A549 (cell line): Measurements from ENCODE around the gene EPHB1. TPM values are rescaled to one million over a fixed set of nuclear protein-coding genes. Genes with fewer than 3 reads are reported as not detected.
"Not testable (repeated sequence)": the region's sequence is repeated elsewhere in the genome, so short reads cannot be mapped to it uniquely, and the experiment has no call there.

Experiments
- ATAC-seq, 2 experiments: fragments of 200-7000 bp in 1 of 2; fragments of >200 bp in 1 of 2; cut with Nextera tagmentation in 1 of 2; cut with Tn5 transposase in 1 of 2; 3 replicates each; pipeline versions ENCODE4 v1.8.0 to v1.9.1; 2018 to 2020; ENCODE audit warnings: mild to moderate bottlenecking in 1 of 2, moderate library complexity in 1 of 2
- CTCF ChIA-PET: fragments of 300-600 bp; sonication (Branson Sonifier 250); formaldehyde crosslinking; extraction: SDS; loops from one replicate; lab custom pipeline; 2021; ENCODE audit warnings: antibody characterized with exemption, inconsistent platforms; lab: Yijun Ruan, JAX
- POLR2A ChIA-PET: fragments of 350-600 bp; formaldehyde crosslinking; extraction: SDS; loops from one replicate; lab custom pipeline; 2021; ENCODE audit warnings: antibody characterized with exemption, inconsistent platforms; lab: Yijun Ruan, JAX
- DNase-seq, 2 experiments: peaks; one replicate each; pipeline versions ENCODE4 v3.0.0 to v3.0.0-alpha.2; 2011 to 2016; ENCODE audit warnings: low read depth in 1 of 2, low spot score in 1 of 2
- FAIRE-seq: peaks from 2 replicates; lab custom pipeline; 2011; peaks lifted over from hg19 to GRCh38; lab: Jason Lieb, UNC
- H3K27ac ChIP-seq, 2 experiments: fragments of >200 bp; sonication (Bioruptor Twin); formaldehyde crosslinking; 3 replicates each; pipeline ENCODE4 v1.5.1; 2016 to 2017
- H3K4me1 ChIP-seq: fragments of >200 bp; sonication (Bioruptor Twin); formaldehyde crosslinking; 3 replicates; pipeline ENCODE4 v1.6.1; 2016
- H3K4me2 ChIP-seq: fragments of >200 bp; sonication (Bioruptor Twin); formaldehyde crosslinking; 3 replicates; pipeline ENCODE4 v1.6.1; 2016
- H3K4me3 ChIP-seq: fragments of >200 bp; sonication (Bioruptor Twin); formaldehyde crosslinking; 3 replicates; pipeline ENCODE4 v1.5.1; 2016
- H3K9me3 ChIP-seq: fragments of >200 bp; sonication (Bioruptor Twin); formaldehyde crosslinking; 3 replicates; pipeline ENCODE4 v1.6.1; 2016
- CEBPB ChIP-seq, 2 experiments: fragments of >200 bp in 1 of 2; sonication (Bioruptor Twin) in 1 of 2; formaldehyde crosslinking in 1 of 2; IDR thresholded peaks; 2 replicates each; pipeline ENCODE4 v1.6.1; 2012 to 2016
- EHF ChIP-seq: fragments of 250-450 bp; sonication (Bioruptor Pico); IDR thresholded peaks from 2 replicates; pipeline ENCODE4 v1.5.0; 2020; ENCODE audit warnings: mild to moderate bottlenecking
- EHMT2 ChIP-seq: fragments of 200-600 bp; sonication (generic); IDR thresholded peaks from 2 replicates; pipeline ENCODE4 v1.6.1; 2016; ENCODE audit warnings: antibody characterized with exemption, low read depth, mild to moderate bottlenecking, moderate library complexity
- FOXS1 ChIP-seq: fragments of 250-450 bp; sonication (Bioruptor Pico); IDR thresholded peaks from 2 replicates; pipeline ENCODE4 v1.5.0; 2020; ENCODE audit warnings: mild to moderate bottlenecking, moderate library complexity
- HDAC2 ChIP-seq: fragments of 200-600 bp; sonication (generic); IDR thresholded peaks from 2 replicates; pipeline ENCODE4 v1.6.1; 2016
- JUNB ChIP-seq: fragments of >200 bp; sonication (Bioruptor Twin); formaldehyde crosslinking; IDR thresholded peaks from 2 replicates; pipeline ENCODE4 v1.6.1; 2016
- MAFK ChIP-seq: fragments of 450-650 bp; IDR thresholded peaks from 2 replicates; pipeline ENCODE4 v1.6.1; 2014; ENCODE audit not compliant: partially characterized antibody
- MAZ ChIP-seq: fragments of 150-350 bp; IDR thresholded peaks from 2 replicates; pipeline ENCODE4 v1.6.1; 2014; ENCODE audit warnings: antibody characterized with exemption, low read depth, low read length, borderline replicate concordance
- MYC ChIP-seq: IDR thresholded peaks from 2 replicates; pipeline ENCODE4 v1.6.1; 2012; ENCODE audit warnings: mild to moderate bottlenecking, inconsistent platforms, low read length, improper control_type of control experiment, borderline replicate concordance
- NFE2L2 ChIP-seq: fragments of 150-350 bp; conservative IDR thresholded peaks from 2 replicates; pipeline ENCODE4 v1.6.1; 2014; ENCODE audit warnings: low read length
- RCOR1 ChIP-seq: fragments of 150-350 bp; IDR thresholded peaks from 2 replicates; pipeline ENCODE4 v1.6.1; 2014; ENCODE audit warnings: antibody characterized with exemption, low read length, low read depth
- SREBF2 ChIP-seq: fragments of 450-650 bp; IDR thresholded peaks from 2 replicates; pipeline ENCODE4 v1.6.1; 2014; ENCODE audit warnings: mild to moderate bottlenecking, moderate library complexity
- TFCP2L1 ChIP-seq: fragments of 250-450 bp; sonication (Bioruptor Pico); IDR thresholded peaks from 2 replicates; pipeline ENCODE4 v1.5.0; 2021; ENCODE audit warnings: mild to moderate bottlenecking
- ZC3H11A ChIP-seq: fragments of 450-650 bp; IDR thresholded peaks from 2 replicates; pipeline ENCODE4 v1.6.1; 2014; ENCODE audit warnings: antibody characterized with exemption, mild to moderate bottlenecking
- WGBS: methylation state at CpG from one replicate; pipeline ENCODE4 v1.1.6; 2017; ENCODE audit errors: missing lambda C conversion rate; 5-methylcytosine and 5-hydroxymethylcytosine counted together
- polyA plus RNA-seq, 4 experiments: library from polyadenylated mRNA; depleted of rRNA in 3 of 4; stranded (reverse); fragments of >200 nt; fragmentation: RNase III in 1 of 4; extraction: RNeasy Plus Mini Kit Qiagen cat#74134 plus additional on column Dnase treatment in 1 of 4; gene quantifications; 2 replicates in 3 of 4; 3 replicates in 1 of 4; pipeline ENCODE4 v1.2.3, GENCODE V29; 2011 to 2017
- TF ChIP-seq, protein P1 (sequence below): fragments of 450-650 bp; IDR thresholded peaks from 2 replicates; pipeline ENCODE4 v1.6.1; 2014; ENCODE audit warnings: antibody characterized with exemption
- TF ChIP-seq, protein P2 (sequence below): fragments of 250-450 bp; sonication (Bioruptor Pico); IDR thresholded peaks from 2 replicates; pipeline ENCODE4 v1.5.0; 2020; ENCODE audit warnings: low read depth, mild to moderate bottlenecking, moderate library complexity
- TF ChIP-seq, protein P3 (sequence below): fragments of >200 bp; sonication (Bioruptor Twin); formaldehyde crosslinking; IDR thresholded peaks from 2 replicates; pipeline ENCODE4 v1.6.1; 2016
- TF ChIP-seq, protein P4 (sequence below): IDR thresholded peaks from 2 replicates; pipeline ENCODE4 v1.6.1; 2012
- TF ChIP-seq, protein P5 (sequence below): fragments of >200 bp; sonication (Bioruptor Twin); formaldehyde crosslinking; IDR thresholded peaks from 3 replicates; pipeline ENCODE4 v1.5.1; 2016

EPHB1 gene
- polyA plus RNA-seq, 2 of the 4 experiments (the other 2 are of a cell fraction) = 0.18 to 0.21 TPM

DNA sequence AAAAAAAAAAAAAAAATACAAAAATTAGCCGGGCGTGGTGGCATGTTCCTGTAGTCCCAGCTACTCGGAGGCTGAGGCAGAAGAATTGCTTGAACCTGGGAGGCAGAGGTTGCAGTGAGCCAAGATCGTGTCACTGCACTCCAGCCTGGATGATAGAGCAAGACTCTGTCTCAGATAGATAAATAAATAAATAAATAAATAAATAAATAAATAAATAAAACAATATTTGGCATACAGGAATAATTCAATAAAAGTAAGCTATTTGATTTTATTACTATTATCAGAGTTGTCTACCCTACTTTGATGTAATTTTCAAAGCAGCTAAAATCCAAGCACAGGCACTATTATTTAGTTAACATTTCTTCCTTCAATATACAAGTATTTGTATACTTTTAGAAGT is 319.5 kb downstream of the EPHB1 start:
- FAIRE-seq, POLR2A ChIA-PET: not testable (repeated sequence)
- WGBS = 0% methylated on average over 4 of the region's 4 CpGs

DNA sequence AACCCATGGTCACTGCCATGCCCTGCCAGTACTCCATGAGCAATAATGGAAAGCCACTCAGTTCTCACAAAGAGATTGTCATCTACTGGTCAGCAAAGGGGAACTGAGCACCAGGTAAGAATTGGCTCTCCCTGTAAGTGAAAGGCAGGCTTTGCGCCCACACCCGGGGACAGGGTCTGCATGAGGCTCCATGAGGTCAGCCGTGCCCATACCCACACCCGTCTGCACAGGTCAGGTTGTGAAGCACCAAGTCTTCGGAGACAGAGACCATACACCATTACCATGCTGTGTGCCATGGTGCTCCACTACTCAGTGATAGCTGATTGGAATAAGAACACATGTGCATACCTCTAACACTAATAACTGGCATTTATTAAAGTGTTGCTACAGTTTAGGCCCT is 322.9 kb downstream of the EPHB1 start:
- H3K4me2 ChIP-seq = no peak overlapping the region
- H3K4me3 ChIP-seq = no peak overlapping the region
- FAIRE-seq = no peak
- POLR2A ChIA-PET = no interaction called here
- no peak for ATAC-seq
- no peaks in the 10 kb centered on the region for H3K4me1 ChIP-seq
- H3K27ac ChIP-seq = no peak overlapping the region
- no peak for TF ChIP-seq NFE2L2
- TF ChIP-seq, protein P1, sequence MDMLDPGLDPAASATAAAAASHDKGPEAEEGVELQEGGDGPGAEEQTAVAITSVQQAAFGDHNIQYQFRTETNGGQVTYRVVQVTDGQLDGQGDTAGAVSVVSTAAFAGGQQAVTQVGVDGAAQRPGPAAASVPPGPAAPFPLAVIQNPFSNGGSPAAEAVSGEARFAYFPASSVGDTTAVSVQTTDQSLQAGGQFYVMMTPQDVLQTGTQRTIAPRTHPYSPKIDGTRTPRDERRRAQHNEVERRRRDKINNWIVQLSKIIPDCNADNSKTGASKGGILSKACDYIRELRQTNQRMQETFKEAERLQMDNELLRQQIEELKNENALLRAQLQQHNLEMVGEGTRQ = no peak
- TF ChIP-seq SREBF2 = no peak
- TF ChIP-seq, protein P2, sequence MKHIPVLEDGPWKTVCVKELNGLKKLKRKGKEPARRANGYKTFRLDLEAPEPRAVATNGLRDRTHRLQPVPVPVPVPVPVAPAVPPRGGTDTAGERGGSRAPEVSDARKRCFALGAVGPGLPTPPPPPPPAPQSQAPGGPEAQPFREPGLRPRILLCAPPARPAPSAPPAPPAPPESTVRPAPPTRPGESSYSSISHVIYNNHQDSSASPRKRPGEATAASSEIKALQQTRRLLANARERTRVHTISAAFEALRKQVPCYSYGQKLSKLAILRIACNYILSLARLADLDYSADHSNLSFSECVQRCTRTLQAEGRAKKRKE (CRISPR knock-in tag) = no peak
- WGBS = 0% methylated on average over 1 of the region's 5 CpGs
- CTCF ChIA-PET = no interaction called here
- DNase-seq = no peak
- H3K9me3 ChIP-seq = no peaks in the 10 kb centered on the region

More for the DNA sequence above, 319.5 kb downstream of the EPHB1 start:
- H3K4me2 ChIP-seq, H3K9me3 ChIP-seq, ATAC-seq, CTCF ChIA-PET, H3K4me3 ChIP-seq, H3K27ac ChIP-seq, DNase-seq, H3K4me1 ChIP-seq: not testable (repeated sequence)
- peak; percentile 62 for TF ChIP-seq ZC3H11A

GRCh38 chr3:135118792-135119191 is 323.7 kb downstream of the EPHB1 start:
- FAIRE-seq (no peak), ATAC-seq (no peak), DNase-seq (no peak)
- Histone ChIP-seq H3K9me3 (no peaks in the 10 kb centered on the region), H3K4me2 (no peak overlapping the region), H3K4me3 (no peak overlapping the region), H3K27ac (no peak overlapping the region), H3K4me1 (no peaks in the 10 kb centered on the region)
- TF ChIP-seq HDAC2 (no peak), TFCP2L1 (CRISPR knock-in tag) (no peak), EHF (no peak), EHMT2 (no peak), FOXS1 (CRISPR knock-in tag) (no peak), NFE2L2 (no peak), MAZ (no peak), JUNB (no peak), MAFK (no peak), MYC (no peak), RCOR1 (no peak), CEBPB (IDR thresholded peaks at IDR 0.05) (no peak)
- TF ChIP-seq, protein P3, sequence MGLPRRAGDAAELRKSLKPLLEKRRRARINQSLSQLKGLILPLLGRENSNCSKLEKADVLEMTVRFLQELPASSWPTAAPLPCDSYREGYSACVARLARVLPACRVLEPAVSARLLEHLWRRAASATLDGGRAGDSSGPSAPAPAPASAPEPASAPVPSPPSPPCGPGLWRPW = no peak
- TF ChIP-seq, protein P1 = no peak
- TF ChIP-seq, protein P4, sequence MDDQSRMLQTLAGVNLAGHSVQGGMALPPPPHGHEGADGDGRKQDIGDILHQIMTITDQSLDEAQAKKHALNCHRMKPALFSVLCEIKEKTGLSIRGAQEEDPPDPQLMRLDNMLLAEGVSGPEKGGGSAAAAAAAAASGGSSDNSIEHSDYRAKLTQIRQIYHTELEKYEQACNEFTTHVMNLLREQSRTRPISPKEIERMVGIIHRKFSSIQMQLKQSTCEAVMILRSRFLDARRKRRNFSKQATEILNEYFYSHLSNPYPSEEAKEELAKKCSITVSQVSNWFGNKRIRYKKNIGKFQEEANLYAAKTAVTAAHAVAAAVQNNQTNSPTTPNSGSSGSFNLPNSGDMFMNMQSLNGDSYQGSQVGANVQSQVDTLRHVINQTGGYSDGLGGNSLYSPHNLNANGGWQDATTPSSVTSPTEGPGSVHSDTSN = no peak
- TF ChIP-seq, protein P5, sequence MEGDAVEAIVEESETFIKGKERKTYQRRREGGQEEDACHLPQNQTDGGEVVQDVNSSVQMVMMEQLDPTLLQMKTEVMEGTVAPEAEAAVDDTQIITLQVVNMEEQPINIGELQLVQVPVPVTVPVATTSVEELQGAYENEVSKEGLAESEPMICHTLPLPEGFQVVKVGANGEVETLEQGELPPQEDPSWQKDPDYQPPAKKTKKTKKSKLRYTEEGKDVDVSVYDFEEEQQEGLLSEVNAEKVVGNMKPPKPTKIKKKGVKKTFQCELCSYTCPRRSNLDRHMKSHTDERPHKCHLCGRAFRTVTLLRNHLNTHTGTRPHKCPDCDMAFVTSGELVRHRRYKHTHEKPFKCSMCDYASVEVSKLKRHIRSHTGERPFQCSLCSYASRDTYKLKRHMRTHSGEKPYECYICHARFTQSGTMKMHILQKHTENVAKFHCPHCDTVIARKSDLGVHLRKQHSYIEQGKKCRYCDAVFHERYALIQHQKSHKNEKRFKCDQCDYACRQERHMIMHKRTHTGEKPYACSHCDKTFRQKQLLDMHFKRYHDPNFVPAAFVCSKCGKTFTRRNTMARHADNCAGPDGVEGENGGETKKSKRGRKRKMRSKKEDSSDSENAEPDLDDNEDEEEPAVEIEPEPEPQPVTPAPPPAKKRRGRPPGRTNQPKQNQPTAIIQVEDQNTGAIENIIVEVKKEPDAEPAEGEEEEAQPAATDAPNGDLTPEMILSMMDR = no peak
- 4% methylated on average over 2 of the region's 2 CpGs for WGBS
- ChIA-PET POLR2A (no interaction called here), CTCF (no interaction called here)
